ENCODE data around the gene S100A12. TPM values are rescaled to one million over a fixed set of nuclear protein-coding genes. Genes with fewer than 3 reads are reported as not detected.

S100A12 gene
- polyA plus RNA-seq, 1 of the 3 experiments (the other 2 are of a cell fraction), result not detected

DNA sequence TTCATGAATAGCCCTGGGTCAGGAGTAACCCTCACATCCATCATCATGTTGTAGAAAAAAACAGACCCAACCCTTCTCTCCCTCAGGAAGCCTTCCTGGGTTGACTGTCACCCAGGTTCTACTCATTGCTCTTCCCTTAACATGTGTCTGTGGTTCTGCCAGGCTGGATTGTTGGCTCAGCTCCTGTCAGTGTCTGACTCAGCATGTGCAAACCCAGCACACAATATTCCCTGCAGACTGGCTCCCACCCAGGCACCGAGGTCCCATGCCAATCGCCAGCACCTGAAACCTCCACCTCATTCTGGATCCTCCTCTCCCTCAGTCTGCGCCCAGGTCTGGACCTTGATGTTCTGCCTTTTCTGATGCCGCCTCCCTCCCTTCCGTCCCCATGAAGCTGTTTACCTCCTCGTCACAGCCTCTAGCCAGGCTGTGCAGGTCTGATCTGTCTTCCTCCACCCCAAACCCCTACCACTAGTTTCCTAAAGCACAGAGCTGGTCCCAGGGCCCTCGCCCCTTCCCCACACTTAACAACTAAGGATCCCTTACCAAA is 19.8 kb upstream of the S100A12 start:
- Histone ChIP-seq H3K9ac (no peak overlapping the region), H3K9me2 (no peaks in the 10 kb centered on the region), H3K27me3 (ENCODE audit: insufficient read depth) (peaks cover 54% of the 10 kb centered on the region), H3K79me2 (ENCODE audit: insufficient read depth) (no peaks in the 10 kb centered on the region), H3K36me3 (replicated peaks in 1 of 2; ENCODE audit: control insufficient read depth in 1 of 2, insufficient read depth in 2 of 2, low read length in 1 of 2) (no peaks in the 10 kb centered on the region), H4K20me1 (ENCODE audit: insufficient read depth) (no peaks in the 10 kb centered on the region), H3K4me1 (ENCODE audit: control insufficient read depth in 1 of 2, insufficient read depth in 2 of 2, low read depth in 1 of 2, low read length in 1 of 2) (no peaks in the 10 kb centered on the region), H3K9me3 (no peaks in the 10 kb centered on the region), H3K27ac (ENCODE audit: low read depth in 2 of 2, low read length in 1 of 2) (no peak overlapping the region), H3K4me2 (no peak overlapping the region), H2AFZ (ENCODE audit: low read depth) (no peak overlapping the region), H3F3A (replicated peaks; ENCODE audit: insufficient read depth) (no peaks in the 10 kb centered on the region), H3K4me3 (ENCODE audit: low read depth in 2 of 2, low read length in 1 of 2) (no peak overlapping the region)
- 16% methylated on average over 7 of the region's 7 CpGs for WGBS (ENCODE audit: low lambda C conversion rate)
- ChIA-PET CTCF (interaction anchor here (0.8 to 1.4 kb wide), 3 partner anchors 43 to 100 kb away, joined by 3 to 4 read pairs (median 4); no protein-coding TSS in a partner anchor), POLR2A (interaction anchor here (0.6 kb wide), 1 partner anchor 460 kb away, joined by 3 read pairs; no protein-coding TSS in a partner anchor)
- TF ChIP-seq TCF12 (IDR thresholded peaks at IDR 0.05), result no peak
- no peak for TF ChIP-seq TAF1 (IDR thresholded peaks at IDR 0.05; ENCODE audit: borderline replicate concordance, low read depth, low read length)
- TF ChIP-seq NFIC (IDR thresholded peaks at IDR 0.05; ENCODE audit: borderline replicate concordance), result no peak
- no peak for TF ChIP-seq GATA2 (CRISPR knock-in tag; IDR thresholded peaks at IDR 0.05)
- no peak for TF ChIP-seq MEF2A (IDR thresholded peaks at IDR 0.05; ENCODE audit: borderline replicate concordance, low read depth)
- TF ChIP-seq ELF1 (IDR thresholded peaks at IDR 0.05), result no peak
- no peak for TF ChIP-seq FOSL2 (IDR thresholded peaks at IDR 0.05; ENCODE audit: borderline replicate concordance, low read depth)
- TF ChIP-seq CHD2 (IDR thresholded peaks at IDR 0.05; ENCODE audit: low read length, partially characterized antibody), result no peak
- TF ChIP-seq RXRA (IDR thresholded peaks at IDR 0.05; ENCODE audit: borderline replicate concordance, low read depth), result no peak
- TF ChIP-seq RCOR1 (IDR thresholded peaks at IDR 0.05; ENCODE audit: low read length), result no peak
- no peak for TF ChIP-seq YY1 (IDR thresholded peaks at IDR 0.05; ENCODE audit: low read depth)
- TF ChIP-seq RAD21 (IDR thresholded peaks at IDR 0.05; ENCODE audit: low read length), result no peak
- no peak for TF ChIP-seq MXI1 (IDR thresholded peaks at IDR 0.05; ENCODE audit: low read depth, low read length)
- TF ChIP-seq, protein P1, sequence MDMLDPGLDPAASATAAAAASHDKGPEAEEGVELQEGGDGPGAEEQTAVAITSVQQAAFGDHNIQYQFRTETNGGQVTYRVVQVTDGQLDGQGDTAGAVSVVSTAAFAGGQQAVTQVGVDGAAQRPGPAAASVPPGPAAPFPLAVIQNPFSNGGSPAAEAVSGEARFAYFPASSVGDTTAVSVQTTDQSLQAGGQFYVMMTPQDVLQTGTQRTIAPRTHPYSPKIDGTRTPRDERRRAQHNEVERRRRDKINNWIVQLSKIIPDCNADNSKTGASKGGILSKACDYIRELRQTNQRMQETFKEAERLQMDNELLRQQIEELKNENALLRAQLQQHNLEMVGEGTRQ (IDR thresholded peaks at IDR 0.05; ENCODE audit: borderline replicate concordance, low read depth, low read length), result no peak
- no peak for DNase-seq

DNA sequence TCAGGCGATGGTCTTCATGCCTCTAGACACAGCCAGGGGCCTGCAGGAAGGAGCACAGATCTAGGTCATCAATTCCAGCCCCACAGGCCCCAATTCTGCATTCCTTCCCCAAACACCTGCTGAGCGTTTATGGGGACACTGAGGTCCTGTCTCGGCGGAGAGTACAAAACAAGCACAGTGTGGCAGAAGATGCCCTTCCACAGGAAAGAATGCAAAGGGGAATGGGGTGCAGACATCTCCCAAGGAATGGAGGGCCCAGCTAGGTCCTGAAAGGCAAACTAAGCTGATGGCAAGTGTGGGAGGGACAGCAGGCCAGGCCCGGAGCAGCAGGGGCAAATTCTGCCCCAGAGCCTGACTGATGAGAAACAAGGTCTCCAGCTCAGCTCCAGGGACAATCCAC is 19.0 kb upstream of the S100A12 start:
- Histone ChIP-seq H3K9me3 (no peaks in the 10 kb centered on the region), H3K27me3 (ENCODE audit: insufficient read depth) (peaks cover 46% of the 10 kb centered on the region), H3F3A (replicated peaks; ENCODE audit: insufficient read depth) (no peaks in the 10 kb centered on the region), H3K4me2 (no peak overlapping the region), H3K9ac (no peak overlapping the region), H3K36me3 (replicated peaks in 1 of 2; ENCODE audit: control insufficient read depth in 1 of 2, insufficient read depth in 2 of 2, low read length in 1 of 2) (no peaks in the 10 kb centered on the region), H3K4me3 (ENCODE audit: low read depth in 2 of 2, low read length in 1 of 2) (no peak overlapping the region), H3K9me2 (no peaks in the 10 kb centered on the region), H3K4me1 (ENCODE audit: control insufficient read depth in 1 of 2, insufficient read depth in 2 of 2, low read depth in 1 of 2, low read length in 1 of 2) (no peaks in the 10 kb centered on the region), H4K20me1 (ENCODE audit: insufficient read depth) (no peaks in the 10 kb centered on the region), H3K79me2 (ENCODE audit: insufficient read depth) (no peaks in the 10 kb centered on the region), H2AFZ (ENCODE audit: low read depth) (no peak overlapping the region), H3K27ac (ENCODE audit: low read depth in 2 of 2, low read length in 1 of 2) (no peak overlapping the region)
- 20% methylated on average over 5 of the region's 5 CpGs for WGBS (ENCODE audit: low lambda C conversion rate)
- ChIA-PET POLR2A (no interaction called here), CTCF (no interaction called here)
- TF ChIP-seq POLR2AphosphoS5 (IDR thresholded peaks at IDR 0.05; ENCODE audit: low read depth, low read length) (no peak), NRF1 (IDR thresholded peaks at IDR 0.05; ENCODE audit: low read depth, low read length) (no peak), EZH2phosphoT487 (IDR thresholded peaks at IDR 0.05; ENCODE audit: borderline replicate concordance, low read depth) (no peak), EP300 (IDR thresholded peaks at IDR 0.05; ENCODE audit: borderline replicate concordance in 1 of 2, low read depth in 1 of 2, low read length in 1 of 2) (no peak), ELF1 (IDR thresholded peaks at IDR 0.05) (no peak), SMC3 (IDR thresholded peaks at IDR 0.05; ENCODE audit: low read depth, low read length) (no peak), USF1 (IDR thresholded peaks at IDR 0.05; ENCODE audit: borderline replicate concordance, low read depth) (no peak), TAF1 (IDR thresholded peaks at IDR 0.05; ENCODE audit: borderline replicate concordance, low read depth, low read length) (no peak), GATA2 (CRISPR knock-in tag; IDR thresholded peaks at IDR 0.05) (no peak)
- TF ChIP-seq, protein P2, sequence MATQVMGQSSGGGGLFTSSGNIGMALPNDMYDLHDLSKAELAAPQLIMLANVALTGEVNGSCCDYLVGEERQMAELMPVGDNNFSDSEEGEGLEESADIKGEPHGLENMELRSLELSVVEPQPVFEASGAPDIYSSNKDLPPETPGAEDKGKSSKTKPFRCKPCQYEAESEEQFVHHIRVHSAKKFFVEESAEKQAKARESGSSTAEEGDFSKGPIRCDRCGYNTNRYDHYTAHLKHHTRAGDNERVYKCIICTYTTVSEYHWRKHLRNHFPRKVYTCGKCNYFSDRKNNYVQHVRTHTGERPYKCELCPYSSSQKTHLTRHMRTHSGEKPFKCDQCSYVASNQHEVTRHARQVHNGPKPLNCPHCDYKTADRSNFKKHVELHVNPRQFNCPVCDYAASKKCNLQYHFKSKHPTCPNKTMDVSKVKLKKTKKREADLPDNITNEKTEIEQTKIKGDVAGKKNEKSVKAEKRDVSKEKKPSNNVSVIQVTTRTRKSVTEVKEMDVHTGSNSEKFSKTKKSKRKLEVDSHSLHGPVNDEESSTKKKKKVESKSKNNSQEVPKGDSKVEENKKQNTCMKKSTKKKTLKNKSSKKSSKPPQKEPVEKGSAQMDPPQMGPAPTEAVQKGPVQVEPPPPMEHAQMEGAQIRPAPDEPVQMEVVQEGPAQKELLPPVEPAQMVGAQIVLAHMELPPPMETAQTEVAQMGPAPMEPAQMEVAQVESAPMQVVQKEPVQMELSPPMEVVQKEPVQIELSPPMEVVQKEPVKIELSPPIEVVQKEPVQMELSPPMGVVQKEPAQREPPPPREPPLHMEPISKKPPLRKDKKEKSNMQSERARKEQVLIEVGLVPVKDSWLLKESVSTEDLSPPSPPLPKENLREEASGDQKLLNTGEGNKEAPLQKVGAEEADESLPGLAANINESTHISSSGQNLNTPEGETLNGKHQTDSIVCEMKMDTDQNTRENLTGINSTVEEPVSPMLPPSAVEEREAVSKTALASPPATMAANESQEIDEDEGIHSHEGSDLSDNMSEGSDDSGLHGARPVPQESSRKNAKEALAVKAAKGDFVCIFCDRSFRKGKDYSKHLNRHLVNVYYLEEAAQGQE (IDR thresholded peaks at IDR 0.05; ENCODE audit: low read depth, low read length), result no peak
- TF ChIP-seq, protein P3, sequence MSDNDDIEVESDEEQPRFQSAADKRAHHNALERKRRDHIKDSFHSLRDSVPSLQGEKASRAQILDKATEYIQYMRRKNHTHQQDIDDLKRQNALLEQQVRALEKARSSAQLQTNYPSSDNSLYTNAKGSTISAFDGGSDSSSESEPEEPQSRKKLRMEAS (IDR thresholded peaks at IDR 0.05; ENCODE audit: low read depth), result no peak
- no peak for DNase-seq

Data from SK-N-SH (cell line).